H9 (cell line): ENCODE data around the gene SMG7. TPM values are rescaled to one million over a fixed set of nuclear protein-coding genes. Genes with fewer than 3 reads are reported as not detected.

Experiments used
- DNase-seq: peaks from one replicate; pipeline ENCODE4 v3.0.0-alpha.2; 2017
- H2AFZ ChIP-seq: one replicate; pipeline ENCODE4 v1.6.1; 2013; ENCODE audit warnings: mild to moderate bottlenecking, low read length, control low read depth, moderate library complexity
- H2AK5ac ChIP-seq: 2 replicates; pipeline ENCODE4 v1.6.1; 2013; ENCODE audit warnings: low read length, control low read depth, mixed read lengths; ENCODE audit not compliant: insufficient read length
- H2BK120ac ChIP-seq: one replicate; pipeline ENCODE4 v1.6.1; 2013; ENCODE audit warnings: low read depth, mild to moderate bottlenecking, low read length, control low read depth, inconsistent platforms; ENCODE audit not compliant: poor library complexity, severe bottlenecking
- H2BK12ac ChIP-seq: 2 replicates; pipeline ENCODE4 v1.6.1; 2013; ENCODE audit warnings: low read length, control low read depth, mixed read lengths, low read depth; ENCODE audit not compliant: insufficient read length
- H2BK15ac ChIP-seq: 2 replicates; pipeline ENCODE4 v1.6.1; 2013; ENCODE audit warnings: low read depth, low read length, control low read depth
- H2BK20ac ChIP-seq: one replicate; pipeline ENCODE4 v1.6.1; 2013; ENCODE audit warnings: low read depth, mild to moderate bottlenecking, low read length, control low read depth, inconsistent platforms; ENCODE audit not compliant: poor library complexity, severe bottlenecking
- H2BK5ac ChIP-seq: 2 replicates; pipeline ENCODE4 v1.6.1; 2013; ENCODE audit warnings: low read length, control low read depth, mixed read lengths; ENCODE audit not compliant: insufficient read length
- H3K14ac ChIP-seq: 2 replicates; pipeline ENCODE4 v1.6.1; 2013; ENCODE audit warnings: low read length, control low read depth; ENCODE audit not compliant: insufficient read depth
- H3K18ac ChIP-seq: 2 replicates; pipeline ENCODE4 v1.6.1; 2013; ENCODE audit warnings: low read depth, mild to moderate bottlenecking, mixed read lengths, low read length, control low read depth; ENCODE audit not compliant: insufficient read length
- H3K23ac ChIP-seq: 2 replicates; pipeline ENCODE4 v1.6.1; 2013; ENCODE audit warnings: low read length, control low read depth, mixed read lengths, low read depth; ENCODE audit not compliant: insufficient read length
- H3K23me2 ChIP-seq: 2 replicates; pipeline ENCODE4 v1.6.1; 2013; ENCODE audit warnings: low read depth, mild to moderate bottlenecking, mixed read lengths, low read length, control low read depth; ENCODE audit not compliant: insufficient read length, poor library complexity, severe bottlenecking
- H3K27ac ChIP-seq: 2 replicates; pipeline ENCODE4 v1.5.1; 2013; ENCODE audit warnings: low read length, control low read depth, mixed read lengths, low read depth; ENCODE audit not compliant: insufficient read length
- H3K27me3 ChIP-seq: 2 replicates; pipeline ENCODE4 v1.6.1; 2013; ENCODE audit warnings: low read length, control low read depth, inconsistent platforms; ENCODE audit not compliant: insufficient read depth
- H3K4ac ChIP-seq: 2 replicates; pipeline ENCODE4 v1.6.1; 2013; ENCODE audit warnings: low read depth, mild to moderate bottlenecking, control low read depth, inconsistent platforms, low read length, moderate library complexity
- H3K4me1 ChIP-seq: 2 replicates; pipeline ENCODE4 v1.6.1; 2013; ENCODE audit warnings: low read length, control low read depth, inconsistent platforms; ENCODE audit not compliant: insufficient read depth
- H3K4me2 ChIP-seq: 2 replicates; pipeline ENCODE4 v1.6.1; 2013; ENCODE audit warnings: low read length, control low read depth, mixed read lengths; ENCODE audit not compliant: insufficient read length, insufficient read depth
- H3K56ac ChIP-seq: 2 replicates; pipeline ENCODE4 v1.6.1; 2013; ENCODE audit warnings: low read depth, mild to moderate bottlenecking, mixed read lengths, low read length, control low read depth; ENCODE audit not compliant: insufficient read length
- H3K79me1 ChIP-seq: 2 replicates; pipeline ENCODE4 v1.6.1; 2013; ENCODE audit warnings: low read depth, mild to moderate bottlenecking, moderate library complexity, low read length, control low read depth, inconsistent platforms; ENCODE audit not compliant: insufficient read depth, poor library complexity, severe bottlenecking
- H3K79me2 ChIP-seq: 2 replicates; pipeline ENCODE4 v1.6.1; 2013; ENCODE audit warnings: low read length, control low read depth, inconsistent platforms; ENCODE audit not compliant: insufficient read depth
- H3K9ac ChIP-seq: 2 replicates; pipeline ENCODE4 v1.6.1; 2013; ENCODE audit warnings: low read length, control low read depth, mixed read lengths; ENCODE audit not compliant: insufficient read length; ENCODE audit errors: extremely low read depth
- H3K9me3 ChIP-seq: one replicate; pipeline ENCODE4 v1.6.1; 2013; ENCODE audit warnings: low read depth, low read length, inconsistent platforms; ENCODE audit not compliant: control insufficient read depth
- H3T11ph ChIP-seq: one replicate; pipeline ENCODE4 v1.6.1; 2013; ENCODE audit warnings: mild to moderate bottlenecking, low read length, control low read depth, inconsistent platforms
- H4K20me1 ChIP-seq: one replicate; pipeline ENCODE4 v1.6.1; 2013; ENCODE audit not compliant: control insufficient read depth, insufficient read length, insufficient read depth
- H4K5ac ChIP-seq: 2 replicates; pipeline ENCODE4 v1.6.1; 2013; ENCODE audit warnings: low read depth, mild to moderate bottlenecking, mixed read lengths, low read length, control low read depth; ENCODE audit not compliant: insufficient read length
- H4K8ac ChIP-seq: replicated peaks from 2 replicates; pipeline ENCODE4 v1.6.1; 2013; ENCODE audit warnings: low read length, control low read depth, mixed read lengths, low read depth; ENCODE audit not compliant: insufficient read length
- H4K91ac ChIP-seq: 2 replicates; pipeline ENCODE4 v1.6.1; 2013; ENCODE audit warnings: low read depth, mild to moderate bottlenecking, moderate library complexity, mixed read lengths, low read length, control low read depth; ENCODE audit not compliant: insufficient read length
- H3K27ac Mint-ChIP-seq, 3 experiments: 2 replicates in 2 of 3; 3 replicates in 1 of 3; pipeline ENCODE4 v1.8.0; 2020 to 2021; ENCODE audit warnings: mixed read lengths in 3 of 3, mild to moderate bottlenecking in 1 of 3, moderate library complexity in 1 of 3
- H3K27me3 Mint-ChIP-seq: 2 replicates; pipeline ENCODE4 v1.8.0; 2021; ENCODE audit warnings: low read depth, mild to moderate bottlenecking, moderate library complexity, mixed read lengths
- H3K36me3 Mint-ChIP-seq, 3 experiments: 2 replicates in 2 of 3; 3 replicates in 1 of 3; pipeline ENCODE4 v1.8.0; 2020 to 2021; ENCODE audit warnings: low read depth in 3 of 3, mixed read lengths in 3 of 3; ENCODE audit not compliant: insufficient read depth in 1 of 3
- H3K4me1 Mint-ChIP-seq, 2 experiments: 2 replicates each; pipeline ENCODE4 v1.8.0; 2020; ENCODE audit warnings: mixed read lengths in 2 of 2
- H3K4me3 Mint-ChIP-seq, 2 experiments: 2 replicates in 1 of 2; 3 replicates in 1 of 2; pipeline ENCODE4 v1.8.0; 2020 to 2021; ENCODE audit warnings: mild to moderate bottlenecking in 2 of 2, mixed read lengths in 2 of 2, moderate library complexity in 1 of 2
- H3K9me3 Mint-ChIP-seq, 2 experiments: 2 replicates in 1 of 2; 3 replicates in 1 of 2; pipeline ENCODE4 v1.8.0; 2020; ENCODE audit warnings: mild to moderate bottlenecking in 2 of 2, mixed read lengths in 2 of 2, moderate library complexity in 1 of 2
- CTCF ChIP-seq: fragments of 200-600 bp; sonication (generic); conservative IDR thresholded peaks from 3 replicates; pipeline ENCODE4 v1.8.0; 2021; ENCODE audit warnings: antibody characterized with exemption, mild to moderate bottlenecking
- WGBS: extraction: QIAGEN DNeasy Blood & Tissue Kit; methylation state at CpG from one replicate; pipeline ENCODE4 v1.1.7; 2013; ENCODE audit warnings: missing lambda C conversion rate, low lambda C conversion rate, mixed read lengths; ENCODE audit not compliant: insufficient read length; ENCODE audit errors: extremely low coverage; 5-methylcytosine and 5-hydroxymethylcytosine counted together
- total RNA-seq: library from RNA; stranded (reverse); gene quantifications from 2 replicates; pipeline ENCODE4 v1.2.1, GENCODE V29; 2021

Gene SMG7
- total RNA-seq, 1 experiment from 2014 or later: 77.0 TPM

GRCh38 chr1:183466781-183467180 lies 5.5 kb upstream of the SMG7 start:
- Histone ChIP-seq H3K9me3 (no peaks in the 10 kb centered on the region), H4K20me1 (no peaks in the 10 kb centered on the region), H2BK120ac (no peak overlapping the region), H3K4ac (no peak overlapping the region), H3K14ac (no peak overlapping the region), H3K27ac (no peak overlapping the region), H3K56ac (no peak overlapping the region), H4K91ac (no peak overlapping the region), H2AK5ac (no peak overlapping the region), H3K23ac (no peak overlapping the region), H2BK15ac (no peak overlapping the region), H3K18ac (no peak overlapping the region), H3K4me1 (peaks cover 2% of the 10 kb centered on the region; the same call in 1 of the 2 replicates), H4K8ac (no peak overlapping the region), H3K27me3 (no peaks in the 10 kb centered on the region), H2BK5ac (no peak overlapping the region), H3T11ph (no peak overlapping the region), H3K79me1 (no peaks in the 10 kb centered on the region), H2AFZ (no peak overlapping the region), H3K79me2 (no peaks in the 10 kb centered on the region), H2BK12ac (no peak overlapping the region), H2BK20ac (no peak overlapping the region), H4K5ac (no peak overlapping the region), H3K4me2 (no peak overlapping the region), H3K23me2 (peaks cover 9% of the 10 kb centered on the region), H3K9ac (no peak overlapping the region)
- H3K4me3 Mint-ChIP-seq: no peak overlapping the region; a peak in 1 of 5 replicates
- no CpG with 5 or more reads among the region's 2 CpGs for WGBS
- peaks cover 30 to 36% of the 10 kb centered on the region in 2 experiments for H3K4me1 Mint-ChIP-seq
- no peak overlapping the region; a peak in 1 of 7 replicates for H3K27ac Mint-ChIP-seq
- DNase-seq: no peak
- peaks cover 0 to 2% of the 10 kb centered on the region in 2 experiments; a peak in 1 of 5 replicates for H3K9me3 Mint-ChIP-seq
- H3K27me3 Mint-ChIP-seq: no peaks in the 10 kb centered on the region
- peaks cover 0 to 1% (median 0%) of the 10 kb centered on the region in 3 experiments; a peak in 1 of 7 replicates for H3K36me3 Mint-ChIP-seq
- TF ChIP-seq CTCF: no peak
